Mesothelial cell of epicardium (in vitro differentiated cells): ENCODE measurements around the gene VEPH1. TPM values are rescaled to one million over a fixed set of nuclear protein-coding genes. Genes with fewer than 3 reads are reported as not detected.

Experiments used
- DNase-seq, 2 experiments: peaks; one replicate each; pipeline ENCODE4 v3.0.0; 2021; ENCODE audit warnings: low spot score in 2 of 2; ENCODE audit not compliant: unreplicated experiment in 2 of 2
- H3K27ac Mint-ChIP-seq: 2 replicates; pipeline ENCODE4 v1.8.0; 2021; ENCODE audit warnings: mixed read lengths
- H3K27me3 Mint-ChIP-seq: 2 replicates; pipeline ENCODE4 v1.8.0; 2021; ENCODE audit warnings: low read depth, mixed read lengths
- H3K36me3 Mint-ChIP-seq: 2 replicates; pipeline ENCODE4 v1.8.0; 2021; ENCODE audit warnings: mixed read lengths
- H3K4me1 Mint-ChIP-seq: 2 replicates; pipeline ENCODE4 v1.8.0; 2021; ENCODE audit warnings: mixed read lengths
- H3K4me3 Mint-ChIP-seq: 2 replicates; pipeline ENCODE4 v1.8.0; 2021; ENCODE audit warnings: mild to moderate bottlenecking, moderate library complexity, mixed read lengths
- H3K9me3 Mint-ChIP-seq: 2 replicates; pipeline ENCODE4 v1.8.0; 2021; ENCODE audit warnings: mixed read lengths
- total RNA-seq: library from RNA; stranded (reverse); gene quantifications from 3 replicates; pipeline ENCODE4 v1.2.1, GENCODE V29; 2021
- TF ChIP-seq, protein P1 (sequence below): fragments of 200-600 bp; sonication (generic); IDR thresholded peaks from one replicate; pipeline ENCODE4 v1.5.0; 2021; ENCODE audit warnings: antibody characterized with exemption; ENCODE audit not compliant: unreplicated experiment

Gene VEPH1
- total RNA-seq, 1 donor from 2014 or later = 10.2 TPM

DNA sequence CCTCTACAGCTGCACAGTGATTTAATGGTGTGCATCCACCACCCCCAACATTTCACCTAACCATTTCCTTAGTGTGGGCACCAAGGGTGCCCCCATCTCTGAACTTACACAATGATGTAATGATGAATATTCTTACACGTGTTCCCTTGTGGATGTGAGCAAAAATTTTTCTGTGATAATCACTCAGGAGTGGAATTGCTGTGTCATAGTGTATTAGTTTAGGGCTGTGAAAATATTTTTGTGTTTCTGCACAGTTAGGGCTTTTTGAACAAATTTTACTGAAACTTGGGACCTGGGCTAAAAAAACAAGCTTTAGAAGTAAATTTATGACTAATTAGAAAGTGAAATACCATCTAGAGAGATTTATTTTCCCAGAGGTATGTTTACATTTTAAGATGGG, 208.7 kb downstream of the VEPH1 start:
- peaks cover 48% of the 10 kb centered on the region for H3K4me1 Mint-ChIP-seq
- no peak for DNase-seq
- peak overlapping the region; percentile 84 for H3K27ac Mint-ChIP-seq
- no peak overlapping the region for H3K4me3 Mint-ChIP-seq
- no peaks in the 10 kb centered on the region for H3K36me3 Mint-ChIP-seq
- TF ChIP-seq, protein P1, sequence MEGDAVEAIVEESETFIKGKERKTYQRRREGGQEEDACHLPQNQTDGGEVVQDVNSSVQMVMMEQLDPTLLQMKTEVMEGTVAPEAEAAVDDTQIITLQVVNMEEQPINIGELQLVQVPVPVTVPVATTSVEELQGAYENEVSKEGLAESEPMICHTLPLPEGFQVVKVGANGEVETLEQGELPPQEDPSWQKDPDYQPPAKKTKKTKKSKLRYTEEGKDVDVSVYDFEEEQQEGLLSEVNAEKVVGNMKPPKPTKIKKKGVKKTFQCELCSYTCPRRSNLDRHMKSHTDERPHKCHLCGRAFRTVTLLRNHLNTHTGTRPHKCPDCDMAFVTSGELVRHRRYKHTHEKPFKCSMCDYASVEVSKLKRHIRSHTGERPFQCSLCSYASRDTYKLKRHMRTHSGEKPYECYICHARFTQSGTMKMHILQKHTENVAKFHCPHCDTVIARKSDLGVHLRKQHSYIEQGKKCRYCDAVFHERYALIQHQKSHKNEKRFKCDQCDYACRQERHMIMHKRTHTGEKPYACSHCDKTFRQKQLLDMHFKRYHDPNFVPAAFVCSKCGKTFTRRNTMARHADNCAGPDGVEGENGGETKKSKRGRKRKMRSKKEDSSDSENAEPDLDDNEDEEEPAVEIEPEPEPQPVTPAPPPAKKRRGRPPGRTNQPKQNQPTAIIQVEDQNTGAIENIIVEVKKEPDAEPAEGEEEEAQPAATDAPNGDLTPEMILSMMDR = no peak
- H3K9me3 Mint-ChIP-seq = no peaks in the 10 kb centered on the region
- H3K27me3 Mint-ChIP-seq = no peaks in the 10 kb centered on the region

DNA sequence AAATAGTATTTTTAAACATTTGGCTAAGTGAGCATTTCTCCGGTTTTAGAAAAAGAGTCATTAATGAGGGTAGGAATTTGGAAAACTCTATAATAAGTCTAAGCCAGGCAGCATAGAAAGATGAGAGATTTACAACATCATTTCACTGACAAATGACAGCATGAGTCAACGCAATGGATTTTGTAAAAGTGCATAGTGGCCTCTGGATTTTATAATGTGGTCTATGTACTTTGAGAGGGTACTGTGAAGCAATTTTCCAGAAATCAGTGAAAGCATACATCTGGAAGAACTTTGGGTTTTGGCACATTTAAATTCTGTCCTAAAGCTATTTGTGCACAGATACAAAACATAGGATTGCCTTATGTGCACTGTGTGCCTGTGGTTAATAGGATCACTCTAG, 212.4 kb downstream of the VEPH1 start:
- no peaks in the 10 kb centered on the region for H3K9me3 Mint-ChIP-seq
- peak overlapping the region; percentile 52 for H3K27ac Mint-ChIP-seq
- no peak for DNase-seq
- H3K4me1 Mint-ChIP-seq = peaks cover 44% of the 10 kb centered on the region
- H3K36me3 Mint-ChIP-seq = no peaks in the 10 kb centered on the region
- TF ChIP-seq, protein P1 = no peak
- no peaks in the 10 kb centered on the region for H3K27me3 Mint-ChIP-seq
- H3K4me3 Mint-ChIP-seq = no peak overlapping the region

DNA sequence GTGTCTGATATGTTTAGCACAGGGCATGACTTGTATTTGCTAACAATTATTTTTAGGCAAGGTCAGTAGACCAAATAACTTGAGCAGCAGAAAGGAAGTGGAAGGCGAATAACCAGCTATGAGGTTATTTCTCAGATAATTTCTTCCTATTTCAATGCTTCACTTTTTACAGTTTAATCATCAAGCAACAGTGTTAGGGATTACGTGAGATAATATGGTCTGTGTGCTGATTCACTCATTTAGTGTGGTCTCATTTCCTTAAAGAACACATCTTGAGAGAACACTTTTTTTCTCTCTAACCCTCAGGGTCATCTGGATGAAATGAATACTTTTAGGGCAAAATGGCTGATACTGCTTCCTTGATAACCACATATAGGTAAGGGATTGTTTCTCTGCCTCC, 217.2 kb downstream of the VEPH1 start:
- Mint-ChIP-seq H3K36me3 (no peaks in the 10 kb centered on the region), H3K27me3 (no peaks in the 10 kb centered on the region), H3K4me3 (no peak overlapping the region), H3K4me1 (peaks cover 39% of the 10 kb centered on the region), H3K9me3 (no peaks in the 10 kb centered on the region), H3K27ac (no peak overlapping the region)
- DNase-seq = no peak
- TF ChIP-seq, protein P1 = no peak

DNA sequence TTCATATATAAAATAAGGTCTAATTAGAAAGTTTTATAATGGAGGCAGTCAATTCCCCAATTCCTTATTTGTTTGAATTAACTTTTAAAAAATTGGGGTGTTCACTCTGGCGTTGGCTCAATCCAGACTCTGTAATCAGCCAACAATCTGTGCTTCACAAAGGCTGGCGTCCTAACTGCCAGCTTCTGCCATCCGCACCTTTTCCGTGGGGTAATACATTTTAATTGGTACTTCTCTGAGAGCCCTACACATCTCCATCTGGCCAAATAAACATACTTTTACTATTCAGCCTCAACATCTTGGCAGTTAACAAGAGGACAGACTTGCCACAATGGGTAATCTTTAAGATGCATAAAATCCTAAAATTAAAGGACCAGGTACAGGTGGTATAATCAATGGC, 218.1 kb downstream of the VEPH1 start:
- Mint-ChIP-seq H3K27me3 (no peaks in the 10 kb centered on the region), H3K4me1 (peaks cover 34% of the 10 kb centered on the region), H3K9me3 (no peaks in the 10 kb centered on the region), H3K27ac (no peak overlapping the region), H3K4me3 (no peak overlapping the region), H3K36me3 (no peaks in the 10 kb centered on the region)
- TF ChIP-seq, protein P1 = no peak
- DNase-seq = no peak

DNA sequence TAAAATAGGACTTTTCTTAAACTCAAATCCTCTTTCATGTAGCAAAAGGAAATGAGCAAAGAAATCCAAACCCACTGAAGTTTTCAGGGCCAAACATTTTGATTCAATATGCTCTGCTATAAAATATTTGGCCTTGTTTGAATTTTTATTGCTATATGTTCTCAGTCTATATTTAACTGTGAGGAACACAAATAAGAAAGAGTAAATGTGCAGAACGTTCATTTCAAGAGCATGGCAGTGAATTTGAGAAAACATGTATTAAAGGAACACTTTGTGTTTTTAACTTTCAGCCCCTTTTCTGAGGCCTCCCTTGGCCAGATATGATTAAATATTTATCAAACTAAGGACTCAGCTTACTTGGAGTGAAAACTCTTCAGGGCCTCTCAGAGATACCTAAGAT, 218.5 kb downstream of the VEPH1 start:
- no peaks in the 10 kb centered on the region for H3K36me3 Mint-ChIP-seq
- TF ChIP-seq, protein P1 = no peak
- peaks cover 31% of the 10 kb centered on the region for H3K4me1 Mint-ChIP-seq
- H3K27me3 Mint-ChIP-seq = no peaks in the 10 kb centered on the region
- H3K9me3 Mint-ChIP-seq = no peaks in the 10 kb centered on the region
- no peak overlapping the region for H3K4me3 Mint-ChIP-seq
- H3K27ac Mint-ChIP-seq = peak overlapping the region; percentile 78
- no peak for DNase-seq
